NCI-H526 (cell line): ENCODE measurements around the gene PMPCA.
A peak's percentile ranks its signal among the peaks of the same experiment; 100 is the strongest.

Source experiments
- DNase-seq, 2 experiments: peaks; one replicate each; lab custom pipeline; 2025; lab: John Stamatoyannopoulos, UW

The PMPCA gene

DNA sequence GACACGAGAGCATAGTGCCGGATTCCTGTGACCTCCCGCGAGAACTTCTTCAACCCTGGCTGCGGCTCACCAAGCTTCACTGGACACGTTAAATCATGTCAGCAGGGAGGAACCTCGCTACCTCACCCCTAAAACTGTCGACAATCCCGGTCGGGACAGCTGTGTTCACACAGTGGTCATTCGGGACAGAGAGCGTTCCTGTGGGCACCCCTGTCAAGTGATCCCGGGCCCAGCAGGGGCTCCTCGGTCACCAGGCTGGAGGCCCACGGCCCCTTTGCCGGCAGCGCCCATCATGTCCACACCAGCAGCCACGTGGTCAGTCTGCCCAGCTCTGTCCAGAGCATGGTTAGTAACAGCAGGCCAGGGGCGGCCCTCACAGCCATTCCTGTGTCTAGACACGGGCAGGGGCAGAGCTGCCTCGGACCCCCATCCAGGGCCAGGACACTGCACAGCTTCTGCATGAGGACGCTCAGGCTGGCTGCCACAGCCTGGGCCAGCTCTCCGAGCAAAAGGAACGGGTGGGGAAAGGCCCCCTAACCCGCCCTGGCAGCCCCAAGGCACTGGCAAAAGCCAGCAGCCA lies 25.7 kb downstream of the PMPCA start:
- DNase-seq = no peak

DNA sequence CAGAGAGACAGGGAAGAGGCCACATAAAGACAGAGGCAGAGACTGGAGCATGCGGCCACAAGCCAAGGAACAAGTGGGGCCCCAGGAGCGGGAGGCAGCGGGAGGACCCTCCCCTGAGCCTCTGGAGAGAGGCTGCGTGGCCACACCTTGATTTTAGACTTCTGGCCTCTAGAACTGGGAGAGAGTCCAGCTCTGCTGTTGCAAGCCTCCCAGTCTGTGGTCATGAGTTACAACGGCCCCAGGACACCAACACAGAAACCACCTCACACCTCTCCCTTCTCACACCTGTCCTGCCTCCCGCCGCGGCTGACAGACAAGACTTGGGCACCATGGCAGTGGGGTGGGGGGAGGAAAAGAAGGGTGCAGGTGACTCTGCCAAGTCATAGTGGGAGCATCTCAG lies 27.0 kb downstream of the PMPCA start:
- DNase-seq = no peak

DNA sequence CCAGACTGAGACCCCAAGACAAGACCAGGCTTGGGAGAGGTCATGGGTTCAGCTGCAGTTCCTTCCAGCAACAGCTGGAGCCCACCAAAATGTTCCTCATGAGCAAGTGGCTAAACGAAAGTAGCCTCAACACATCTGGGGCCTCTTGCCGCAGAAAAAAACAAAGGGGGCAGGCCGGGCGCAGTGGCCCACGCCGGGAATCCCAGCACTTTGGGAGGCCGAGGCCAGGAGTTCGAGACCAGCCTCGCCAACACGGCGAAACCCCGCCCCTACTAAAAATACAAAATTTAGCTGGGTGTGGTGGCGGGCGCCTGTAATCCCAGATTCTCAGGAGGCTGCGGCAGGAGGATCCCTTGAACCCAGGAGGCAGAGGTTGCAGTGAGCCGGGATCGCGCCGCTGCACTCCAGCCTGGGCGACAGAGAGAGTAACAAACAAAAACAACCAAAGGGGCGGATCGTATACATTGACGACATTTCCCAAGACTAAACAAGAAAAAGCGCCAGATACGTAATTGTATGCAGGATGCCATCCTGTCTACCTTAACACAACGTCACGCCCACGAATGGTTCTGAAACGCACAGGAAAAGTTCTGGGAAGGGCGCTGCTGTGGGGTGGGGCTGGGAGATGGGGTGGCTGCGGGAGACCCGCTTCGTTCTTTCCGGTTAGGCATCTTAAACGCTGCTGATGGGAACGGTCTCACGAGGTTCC lies 27.5 kb downstream of the PMPCA start:
- DNase-seq = no peak

DNA sequence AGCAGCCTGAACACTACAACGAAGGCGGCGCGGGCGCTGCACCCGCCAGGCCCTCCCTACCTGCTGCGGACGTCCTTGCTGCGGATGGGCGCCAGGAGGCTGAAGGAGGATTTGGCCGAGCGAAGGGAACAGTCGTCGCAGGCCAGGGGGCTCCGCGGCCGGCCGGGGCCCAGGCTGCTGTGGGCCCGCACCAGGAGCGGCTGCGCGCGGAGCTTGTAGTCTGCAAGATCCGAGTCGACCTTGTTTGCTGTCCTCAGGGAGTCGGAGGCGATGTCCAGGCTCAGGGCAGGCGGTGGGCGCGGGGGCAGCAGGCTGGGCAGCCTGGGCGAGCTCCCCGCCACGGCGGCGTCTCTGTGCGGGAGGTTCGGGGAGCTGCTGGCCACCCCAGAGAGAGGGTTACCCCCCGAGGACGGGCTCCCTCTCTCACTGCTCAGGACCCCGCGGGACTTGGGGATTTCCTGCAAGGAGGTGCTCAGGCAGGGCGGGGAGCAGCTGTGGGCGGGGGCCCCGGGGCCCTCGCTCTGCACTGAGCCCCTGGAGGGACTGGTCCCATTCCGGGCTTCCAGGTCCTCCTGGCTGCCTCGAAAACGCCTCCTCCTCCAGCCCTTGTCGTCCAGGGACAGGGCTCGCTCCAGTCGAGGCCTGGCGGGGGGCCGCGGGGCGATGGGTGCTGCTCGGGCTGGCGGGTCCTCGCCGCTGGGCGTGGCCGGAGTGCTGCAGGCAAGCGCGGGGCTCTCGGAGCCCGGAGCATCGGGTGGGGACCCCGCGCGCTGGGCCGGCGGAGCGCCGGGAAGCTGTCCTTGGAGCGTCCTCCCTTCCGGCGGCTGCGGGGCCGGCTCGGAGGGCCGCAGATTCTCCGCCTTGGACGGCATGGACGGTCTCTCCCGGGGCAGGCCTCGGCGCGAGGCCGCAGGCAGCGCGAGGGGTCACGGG lies 28.4 kb downstream of the PMPCA start:
- DNase-seq = peak in 1 of 2 experiments; percentile 56

DNA sequence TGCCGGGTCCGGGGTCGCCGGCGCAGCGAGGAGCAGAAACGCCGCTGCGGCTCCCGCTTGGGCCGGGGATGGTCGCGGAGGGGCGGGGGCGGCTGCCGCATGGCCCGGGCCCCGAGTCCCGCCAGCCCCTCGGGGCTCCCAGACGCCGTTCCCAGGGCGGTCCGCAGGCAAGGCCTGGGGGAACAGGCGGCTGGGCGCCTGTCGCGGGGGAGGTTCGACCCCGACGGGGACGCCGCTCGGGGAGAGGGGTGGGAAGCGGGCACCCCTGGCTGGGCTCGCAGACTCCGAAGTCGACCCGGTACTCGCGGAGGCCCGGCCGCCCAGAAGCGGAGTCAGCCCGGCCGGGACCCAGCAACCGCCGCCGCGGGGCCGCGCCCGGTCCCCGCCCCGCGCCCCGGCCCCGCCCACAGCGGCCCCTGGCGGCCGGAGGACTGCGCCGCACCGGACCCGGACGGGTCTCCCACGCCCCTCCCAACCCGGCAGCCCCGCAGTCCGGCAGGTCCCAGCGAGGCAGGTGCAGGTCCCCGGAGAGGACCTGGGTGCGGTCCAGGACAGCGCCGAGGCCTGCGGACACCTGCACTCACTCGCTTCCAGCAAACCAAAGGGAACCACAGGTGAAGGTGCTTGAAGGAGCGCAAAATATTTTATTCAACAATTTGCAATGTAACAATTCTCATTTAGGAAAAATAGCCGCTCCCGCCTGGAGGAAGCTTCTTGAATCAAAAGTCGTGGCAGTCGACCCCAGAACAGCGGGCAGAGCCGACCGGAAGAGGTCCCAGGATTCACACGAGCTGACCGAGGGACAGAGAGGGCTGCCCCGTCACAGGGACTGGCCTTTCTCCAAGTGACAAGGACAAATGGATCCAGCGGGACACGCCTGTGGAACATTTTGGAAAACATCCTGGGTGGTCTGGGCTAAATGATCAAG lies 29.3 kb downstream of the PMPCA start, which contains the start of gene INPP5E:
TSS of gene INPP5E (minus strand) at position 365 of the 928 bp plus-strand sequence. CDS start 426 bp downstream, outside the sequence.
- peak in 1 of 2 experiments; percentile 69 for DNase-seq

DNA sequence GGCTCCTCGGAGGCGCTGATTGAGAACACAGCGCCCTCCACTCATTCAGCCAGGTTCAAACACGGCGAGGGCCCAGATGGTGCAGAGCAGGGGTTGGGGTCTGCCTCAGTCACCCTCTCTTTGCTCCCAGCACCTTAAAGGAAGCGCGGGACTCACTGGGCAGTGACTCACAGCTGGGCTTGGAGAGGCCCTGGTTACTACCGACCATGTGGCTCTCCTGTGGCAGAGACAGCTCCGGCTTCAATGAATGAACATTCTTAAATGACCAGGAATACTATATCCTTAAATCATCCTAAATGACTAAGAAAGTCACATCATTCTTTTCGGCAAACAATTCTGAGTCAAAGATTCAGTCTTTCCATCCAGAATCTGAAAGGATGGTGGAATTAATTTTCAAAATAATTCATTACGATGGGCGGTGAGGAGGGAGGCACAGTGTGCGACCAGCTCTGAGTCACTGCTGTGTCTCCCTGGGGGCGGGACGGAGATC lies 30.8 kb downstream of the PMPCA start:
- DNase-seq = no peak

DNA sequence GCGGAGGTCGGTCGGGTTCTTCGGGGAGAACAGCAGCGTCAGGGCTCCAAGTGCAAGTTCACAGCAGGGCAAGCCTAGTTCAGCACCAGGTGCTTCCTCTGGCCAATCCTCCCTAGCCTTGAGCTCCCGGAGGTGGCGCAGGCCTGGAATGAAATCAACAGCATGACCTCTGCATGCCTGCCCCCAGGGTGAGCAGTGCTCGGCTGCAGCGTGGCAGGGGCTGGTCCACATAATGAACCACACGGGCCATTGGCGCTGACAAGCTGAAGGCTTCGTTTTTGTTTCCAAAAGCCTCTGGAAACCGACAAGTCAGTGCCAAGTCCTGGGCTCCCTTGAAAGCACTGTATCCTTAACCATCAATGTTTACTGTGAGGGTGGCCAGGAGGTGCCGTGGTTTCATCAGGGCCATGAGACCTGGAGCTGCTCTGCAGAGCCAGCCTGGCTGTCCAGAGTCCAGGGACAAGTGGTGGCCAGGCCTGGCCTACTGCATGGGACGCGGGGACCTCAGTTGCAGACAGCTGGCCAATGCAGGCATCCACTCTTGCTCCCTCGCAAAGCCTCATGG lies 31.3 kb downstream of the PMPCA start:
- DNase-seq = no peak

DNA sequence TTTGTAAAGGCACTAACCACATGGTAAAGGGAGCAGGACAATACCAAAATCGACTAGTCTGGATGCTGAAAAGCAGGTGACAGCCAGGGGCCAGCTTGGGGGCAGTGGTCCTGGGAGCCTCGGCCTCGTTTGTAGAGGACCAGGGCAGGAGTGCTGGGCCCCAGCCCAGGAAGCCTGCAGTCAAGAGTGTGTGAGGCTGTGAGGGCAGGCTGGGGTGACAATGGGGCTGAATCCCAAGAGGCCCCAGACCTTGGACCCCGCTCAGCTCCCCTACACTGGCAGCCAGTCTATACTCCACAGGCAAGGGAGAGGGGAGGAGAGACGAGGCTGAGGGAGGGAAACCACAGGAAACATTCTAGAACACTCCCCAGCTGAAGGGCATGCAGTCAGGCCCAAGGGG lies 31.8 kb downstream of the PMPCA start:
- DNase-seq = no peak

DNA sequence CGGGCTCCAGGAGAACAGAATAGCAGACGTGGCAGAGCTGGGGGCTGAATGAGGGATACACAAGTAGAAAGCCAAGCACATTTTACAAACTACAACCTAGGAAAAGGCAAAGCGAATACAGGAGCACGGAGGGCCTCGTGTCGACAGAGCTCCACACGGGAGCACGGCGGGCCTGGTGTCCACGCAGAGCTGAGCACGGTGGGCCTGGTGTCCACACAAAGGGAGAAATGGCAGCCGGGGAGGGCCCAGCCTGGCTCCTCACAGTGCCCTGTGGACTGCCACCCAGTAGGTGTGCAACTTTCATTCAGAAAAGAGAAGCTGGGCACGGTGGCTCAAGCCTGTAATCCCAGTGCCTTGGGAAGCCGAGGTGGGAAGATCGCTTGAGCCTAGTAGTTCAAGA lies 32.6 kb downstream of the PMPCA start:
- DNase-seq = no peak

DNA sequence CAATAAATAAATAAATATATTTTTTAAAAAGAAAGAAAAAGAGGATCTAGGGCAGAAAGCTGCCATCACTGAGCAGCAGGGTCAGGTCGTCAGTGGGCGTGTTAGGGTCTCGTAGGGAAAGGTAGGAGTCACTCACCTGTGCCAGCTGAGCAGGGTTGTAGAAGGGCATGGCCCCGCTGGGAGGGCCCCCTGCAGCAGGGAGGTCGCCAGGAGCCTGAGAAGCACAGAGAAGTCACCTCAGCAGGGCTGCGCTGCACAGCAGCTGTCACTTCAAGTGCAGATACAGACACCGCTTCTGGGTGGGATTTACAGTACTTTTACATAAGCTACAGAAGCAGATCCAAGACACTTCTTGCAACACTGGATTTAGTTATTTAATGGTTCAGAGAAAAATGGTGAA lies 33.2 kb downstream of the PMPCA start:
- DNase-seq = no peak

DNA sequence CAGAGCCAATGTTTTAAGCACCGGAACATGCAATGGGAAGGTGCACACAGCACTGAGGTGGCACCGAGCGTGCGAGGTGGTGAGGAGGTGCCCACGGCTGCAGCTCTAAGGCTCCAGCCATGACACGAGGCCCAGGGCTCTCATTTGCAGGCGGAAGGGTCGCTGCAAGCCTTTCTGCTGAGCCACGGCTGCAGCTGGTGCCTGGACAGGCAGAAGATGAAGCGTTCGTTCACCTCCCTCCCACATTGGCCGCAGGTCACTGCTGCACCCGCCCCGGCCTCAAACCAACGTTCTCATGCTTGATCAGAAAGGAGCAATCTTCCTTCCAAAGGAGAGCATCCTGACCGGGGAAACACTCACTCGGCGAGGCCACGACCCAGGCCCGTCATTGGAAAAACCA lies 33.6 kb downstream of the PMPCA start:
- no peak for DNase-seq

DNA sequence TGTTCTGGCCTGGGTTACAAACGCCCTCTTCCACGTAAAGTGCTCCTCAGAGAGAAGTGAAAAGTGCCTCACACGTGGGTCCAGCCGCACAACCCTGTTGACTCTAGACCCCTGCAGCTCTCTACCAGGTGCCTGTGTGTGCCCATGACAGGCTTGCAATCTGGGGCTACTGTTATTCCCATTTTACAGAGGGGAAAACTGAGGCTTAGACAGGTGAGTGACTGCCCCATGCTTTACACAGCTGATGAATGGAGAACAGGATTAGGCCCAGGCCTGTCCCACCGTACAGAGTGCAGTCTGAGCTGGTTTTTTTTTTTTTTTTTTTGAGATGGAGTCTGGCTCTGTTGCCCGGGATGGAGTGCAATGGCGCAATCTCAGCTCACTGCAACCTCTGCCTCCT lies 35.3 kb downstream of the PMPCA start:
- no peak for DNase-seq

DNA sequence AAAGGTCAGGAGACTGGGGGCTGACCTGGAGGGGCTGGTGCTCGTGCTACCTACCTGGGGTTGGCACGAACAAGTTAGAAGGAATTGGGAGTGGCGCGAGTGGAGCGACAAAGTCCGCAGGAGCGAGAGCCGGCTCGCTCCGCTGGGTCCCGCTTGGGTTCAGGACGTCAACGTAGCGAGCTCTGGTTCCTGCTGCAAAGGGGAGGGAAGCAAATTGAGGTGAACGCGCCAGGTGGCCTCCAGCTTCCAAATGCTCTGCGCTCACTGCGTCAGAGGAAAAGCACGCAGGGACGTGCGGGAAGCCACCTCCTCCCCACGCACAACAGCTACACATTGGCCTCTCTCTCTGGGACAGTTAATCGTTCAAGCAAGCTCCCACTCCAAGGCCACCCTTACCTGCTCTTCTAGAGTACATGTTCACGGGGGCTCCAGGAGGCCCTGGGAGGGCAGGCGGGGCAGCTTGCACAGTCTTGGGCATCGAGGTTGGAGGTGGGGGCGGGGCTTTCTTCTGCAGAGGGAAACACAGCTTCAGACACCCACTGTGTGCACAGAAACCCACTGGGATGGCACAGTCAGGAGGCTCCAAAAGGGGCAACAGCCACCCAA lies 36.8 kb downstream of the PMPCA start:
- no peak for DNase-seq

DNA sequence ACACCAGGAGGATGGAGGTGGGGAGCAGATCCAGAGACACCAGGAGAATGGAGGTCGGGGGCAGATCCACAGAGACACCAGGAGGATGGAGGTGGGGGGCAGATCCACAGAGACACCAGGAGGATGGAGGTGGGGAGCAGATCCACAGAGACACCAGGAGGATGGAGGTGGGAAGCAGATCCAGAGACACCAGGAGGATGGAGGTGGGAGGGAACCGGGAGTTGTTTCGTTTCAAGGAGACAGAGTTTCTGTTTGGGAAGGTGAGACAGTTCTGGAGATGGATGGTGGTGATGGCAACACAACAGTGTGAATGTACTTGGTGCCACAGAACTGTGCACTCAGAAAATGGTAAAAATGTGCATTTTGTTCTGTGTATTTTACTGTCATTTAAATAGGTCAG lies 38.2 kb downstream of the PMPCA start:
- no peak for DNase-seq

DNA sequence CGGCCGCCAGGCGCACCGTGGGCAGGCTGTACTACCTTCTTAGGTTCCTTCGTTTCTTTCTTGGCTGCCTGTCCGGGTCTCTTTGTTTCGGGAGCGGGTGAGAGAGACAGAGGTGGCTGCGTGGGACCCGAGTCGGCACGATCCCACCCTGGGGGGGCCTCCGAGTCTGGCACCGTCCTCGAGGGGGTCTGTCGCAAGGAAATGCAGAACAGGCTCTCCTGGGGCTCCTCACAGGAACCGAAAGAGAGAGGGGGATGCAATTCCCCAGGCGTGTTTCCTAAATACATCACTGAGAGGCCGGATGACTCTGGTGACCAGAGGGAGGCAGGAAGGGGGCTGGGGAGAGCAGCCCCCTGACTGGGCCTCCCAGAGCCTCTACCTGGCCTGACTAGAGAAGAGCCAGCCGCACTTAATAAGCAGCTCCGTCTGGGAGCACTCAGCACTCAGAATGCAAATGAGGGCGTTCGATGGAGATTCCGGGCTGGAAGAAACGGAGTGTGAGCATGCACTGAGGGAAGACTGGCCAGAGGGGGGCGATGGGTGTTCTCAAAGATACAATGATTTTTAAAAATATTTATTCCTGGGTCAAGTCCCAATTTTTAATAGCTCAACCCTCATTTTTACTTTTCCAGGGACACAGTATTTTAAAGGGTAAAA lies 40.9 kb downstream of the PMPCA start:
- peak; percentile 59 to 86 for DNase-seq

DNA sequence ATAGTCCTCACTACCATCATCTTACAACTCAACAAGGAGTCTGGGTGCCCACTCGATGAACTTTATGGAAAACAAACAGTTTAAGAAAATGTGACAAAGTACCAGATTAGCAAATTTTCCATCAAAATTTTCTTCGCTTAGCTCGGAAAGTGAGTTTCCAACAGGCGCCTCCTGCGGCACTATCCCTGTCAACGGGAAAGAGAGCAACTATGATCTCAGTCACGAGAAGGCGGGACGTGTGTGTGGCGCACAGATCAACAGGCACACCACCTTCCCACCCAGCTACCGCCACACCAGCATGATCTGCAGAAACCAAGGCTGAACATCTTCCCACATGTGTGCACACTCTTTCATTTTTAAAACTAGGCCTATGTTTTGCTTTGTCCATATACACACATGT lies 42.9 kb downstream of the PMPCA start:
- DNase-seq = no peak

DNA sequence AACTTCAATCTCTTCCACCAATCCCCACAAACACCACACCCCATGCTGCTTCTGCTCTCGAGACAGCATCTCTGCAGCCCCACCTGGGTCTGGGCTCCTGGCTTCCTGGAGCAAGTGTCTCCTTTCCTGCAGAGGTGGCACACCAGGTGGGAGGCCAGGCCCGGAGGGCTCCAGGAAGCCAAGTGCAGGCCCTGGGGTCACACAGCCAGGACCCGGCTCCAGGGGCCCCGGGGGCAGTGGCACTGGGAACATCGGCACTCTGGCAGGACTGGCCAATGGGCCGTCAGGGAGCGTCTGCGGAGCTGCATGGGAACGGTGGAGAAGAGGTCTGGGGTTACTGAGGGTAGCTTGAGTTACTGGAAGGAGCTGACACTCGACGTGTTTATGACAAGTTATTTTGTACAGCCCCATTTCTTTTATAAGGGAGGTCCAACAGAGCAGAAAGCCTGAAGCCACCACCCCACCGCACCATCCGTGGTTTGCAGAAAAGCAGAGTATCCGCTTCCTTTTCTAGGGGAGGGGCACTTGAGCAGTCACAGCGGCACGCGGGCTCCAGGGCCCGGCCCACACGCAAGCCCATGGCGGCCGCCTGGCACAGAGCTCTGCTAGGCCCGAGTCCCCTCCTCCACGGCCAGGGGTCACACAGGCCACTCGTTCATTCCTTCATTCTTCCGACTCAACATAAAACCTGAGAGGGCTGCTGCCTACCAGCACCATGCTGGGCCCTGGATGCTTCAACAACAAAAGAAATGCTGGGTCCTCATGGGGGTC lies 43.8 kb downstream of the PMPCA start:
- no peak for DNase-seq

DNA sequence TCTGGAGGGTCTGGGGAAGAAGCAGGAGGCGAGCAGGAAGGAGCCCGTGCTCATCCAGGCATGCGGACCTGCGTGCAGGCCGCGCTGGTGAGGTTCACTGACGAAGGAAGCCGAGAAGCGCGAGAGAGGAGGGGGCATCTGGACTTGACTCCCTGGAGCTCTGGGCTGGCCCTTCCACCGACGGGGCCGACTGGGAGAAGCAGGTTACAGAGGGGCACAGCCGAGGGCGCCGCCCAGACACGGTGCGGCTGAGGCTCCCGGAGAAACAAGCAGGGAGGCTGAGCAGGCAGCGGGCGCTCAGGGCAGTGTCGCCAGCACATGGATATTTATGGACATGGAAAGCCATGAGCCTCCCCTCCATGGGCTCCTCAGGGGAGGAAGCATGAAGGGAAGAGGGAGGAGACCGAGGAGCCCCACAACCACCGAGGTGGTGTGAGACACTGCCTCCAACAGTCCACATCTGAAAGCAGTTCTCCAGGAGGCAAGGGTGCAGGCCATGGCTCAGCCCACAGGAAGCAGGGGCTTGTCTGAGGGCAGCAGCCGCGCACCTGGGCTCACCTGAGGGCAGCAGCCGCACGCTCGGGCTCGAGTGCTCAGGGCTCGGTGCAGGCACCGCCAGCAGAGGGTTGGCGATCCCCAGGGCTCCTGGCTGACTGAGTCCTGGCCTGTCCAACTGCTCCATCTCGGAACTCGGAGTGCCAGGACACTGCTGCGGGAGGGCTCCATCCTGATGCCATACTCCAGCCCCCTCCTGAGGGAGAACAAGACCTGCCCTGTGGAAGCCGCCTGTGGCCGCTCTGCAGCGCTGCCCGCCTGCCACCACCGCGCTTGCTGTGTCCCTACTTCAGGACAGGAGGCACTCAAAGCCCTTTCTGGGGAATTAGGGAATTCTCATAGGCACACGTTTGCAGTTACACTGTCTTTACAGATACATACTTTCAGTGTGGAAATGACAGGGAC lies 44.9 kb downstream of the PMPCA start:
- no peak for DNase-seq
